GM19467 (cell line): ENCODE measurements around the gene FAM117A.
"Not testable (repeated sequence)": the region's sequence is repeated elsewhere in the genome, so short reads cannot be mapped to it uniquely, and the experiment has no call there.

Experiments
- ATAC-seq: cut with Tn5 transposase; IDR thresholded peaks from one replicate; pipeline ENCODE4 v1.9.1; 2021; ENCODE audit warnings: mild to moderate bottlenecking, moderate library complexity; ENCODE audit not compliant: unreplicated experiment

The FAM117A gene

DNA sequence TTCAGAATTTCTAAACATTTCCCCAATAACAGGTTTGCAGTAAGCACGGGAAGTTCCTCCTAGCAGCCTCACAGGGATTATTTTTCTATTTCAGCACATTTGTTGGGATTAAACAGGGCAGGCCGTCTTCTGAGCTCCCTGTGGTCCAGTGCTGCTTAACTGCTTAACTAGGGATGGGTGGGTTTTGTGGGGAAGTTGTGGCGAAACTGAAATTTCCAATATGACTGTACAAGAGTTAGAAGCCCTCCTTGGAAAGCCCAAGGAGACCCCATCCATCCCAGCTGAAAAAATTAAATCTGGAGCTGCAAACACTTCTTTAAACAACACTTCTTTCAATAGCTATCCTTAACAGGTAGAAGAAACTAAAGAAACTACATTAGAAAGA, 22.2 kb downstream of the FAM117A start:
- no peak for ATAC-seq

DNA sequence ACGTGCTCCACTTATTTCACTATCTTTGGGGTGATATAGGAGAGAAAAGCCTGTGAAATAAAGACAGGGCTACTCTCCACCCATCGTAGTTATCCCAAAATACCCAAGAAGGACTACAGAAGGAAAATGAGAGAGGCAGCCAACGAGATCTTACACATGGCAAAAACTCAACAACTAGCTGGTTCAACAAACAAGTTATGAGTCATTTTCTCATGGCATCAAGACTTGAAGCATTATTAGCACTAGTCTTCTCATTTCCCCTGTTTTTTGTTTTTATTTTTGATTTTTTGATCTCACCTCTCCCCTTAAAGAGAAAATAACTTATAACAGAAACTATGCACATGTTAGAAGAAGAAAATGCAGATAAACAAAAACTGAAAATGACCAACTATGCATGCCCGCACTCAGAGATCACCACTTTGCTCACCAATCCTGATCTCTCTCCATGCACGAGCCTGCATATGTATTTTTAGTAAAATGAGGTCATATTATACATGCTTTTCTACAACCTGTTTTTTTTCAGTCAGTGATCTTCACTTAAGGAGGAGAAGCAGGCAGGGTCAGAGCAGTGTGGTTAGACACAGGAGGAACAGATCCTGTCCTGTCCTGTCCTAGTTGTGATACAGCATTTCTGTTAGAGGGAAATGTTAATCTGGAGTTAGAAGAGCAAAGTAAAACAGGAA, 22.8 kb downstream of the FAM117A start:
- no peak for ATAC-seq

DNA sequence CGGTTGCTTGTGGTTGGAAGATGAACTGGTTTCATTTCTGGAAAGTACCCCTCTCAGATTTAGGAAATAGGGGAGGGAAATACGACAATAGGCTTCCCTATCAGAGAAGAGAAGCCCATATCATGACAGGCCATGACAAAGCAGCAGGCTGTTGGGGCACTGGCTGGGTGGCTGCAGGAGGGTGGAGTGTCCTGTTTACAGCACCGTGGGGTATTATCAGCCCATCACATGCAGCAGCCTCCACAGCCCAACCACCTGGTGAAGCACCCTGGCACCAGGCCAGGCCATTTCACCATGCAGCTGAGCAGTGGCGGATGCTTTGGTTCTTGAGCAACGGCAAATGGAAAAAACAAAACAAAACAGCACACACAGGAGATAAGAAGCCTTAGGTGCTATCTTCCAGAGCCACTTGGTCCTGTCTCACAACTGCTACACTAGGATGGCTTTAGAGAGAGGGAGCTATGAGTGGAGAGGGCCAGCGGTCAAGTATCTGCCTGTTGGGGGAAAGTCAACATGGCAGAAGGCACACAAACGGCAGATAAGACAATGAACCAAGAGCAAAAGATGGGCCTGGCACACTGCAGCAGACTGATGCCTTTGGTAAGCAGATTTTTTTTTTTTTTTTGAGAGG, 24.2 kb downstream of the FAM117A start:
- no peak for ATAC-seq

DNA sequence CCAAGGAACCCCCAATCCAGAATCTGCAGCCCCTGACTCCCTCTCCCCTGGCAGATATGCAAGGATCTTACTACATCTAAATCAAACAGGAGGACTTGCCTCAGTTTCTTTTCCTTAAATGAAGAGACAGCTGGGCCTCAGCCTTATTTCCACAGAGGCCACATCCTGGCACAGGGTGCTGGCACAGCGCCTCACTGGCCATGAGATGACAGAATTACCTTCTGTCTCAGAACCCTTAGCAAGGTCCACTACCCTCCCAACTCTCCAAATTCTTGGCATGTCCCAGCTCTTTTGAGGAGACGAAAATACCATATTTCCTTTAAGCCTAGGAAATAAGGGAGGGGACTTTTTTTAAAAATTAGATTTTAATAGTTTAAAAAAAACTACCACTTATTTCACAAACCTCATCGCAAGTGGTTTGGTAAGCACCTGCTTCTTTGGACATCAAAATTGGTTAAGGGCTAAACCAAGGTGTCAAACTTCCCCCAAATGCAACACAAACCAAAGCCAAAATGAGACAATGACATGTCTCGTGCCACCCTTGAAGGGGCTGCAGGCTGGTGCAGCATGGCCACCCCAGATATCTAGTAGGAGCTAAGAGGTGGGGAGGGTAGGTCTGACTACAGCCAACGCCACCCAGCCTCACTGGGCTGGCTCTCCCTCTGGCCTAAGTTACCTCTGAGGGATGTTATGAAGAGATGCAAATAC, 25.3 kb downstream of the FAM117A start:
- ATAC-seq, result no peak

DNA sequence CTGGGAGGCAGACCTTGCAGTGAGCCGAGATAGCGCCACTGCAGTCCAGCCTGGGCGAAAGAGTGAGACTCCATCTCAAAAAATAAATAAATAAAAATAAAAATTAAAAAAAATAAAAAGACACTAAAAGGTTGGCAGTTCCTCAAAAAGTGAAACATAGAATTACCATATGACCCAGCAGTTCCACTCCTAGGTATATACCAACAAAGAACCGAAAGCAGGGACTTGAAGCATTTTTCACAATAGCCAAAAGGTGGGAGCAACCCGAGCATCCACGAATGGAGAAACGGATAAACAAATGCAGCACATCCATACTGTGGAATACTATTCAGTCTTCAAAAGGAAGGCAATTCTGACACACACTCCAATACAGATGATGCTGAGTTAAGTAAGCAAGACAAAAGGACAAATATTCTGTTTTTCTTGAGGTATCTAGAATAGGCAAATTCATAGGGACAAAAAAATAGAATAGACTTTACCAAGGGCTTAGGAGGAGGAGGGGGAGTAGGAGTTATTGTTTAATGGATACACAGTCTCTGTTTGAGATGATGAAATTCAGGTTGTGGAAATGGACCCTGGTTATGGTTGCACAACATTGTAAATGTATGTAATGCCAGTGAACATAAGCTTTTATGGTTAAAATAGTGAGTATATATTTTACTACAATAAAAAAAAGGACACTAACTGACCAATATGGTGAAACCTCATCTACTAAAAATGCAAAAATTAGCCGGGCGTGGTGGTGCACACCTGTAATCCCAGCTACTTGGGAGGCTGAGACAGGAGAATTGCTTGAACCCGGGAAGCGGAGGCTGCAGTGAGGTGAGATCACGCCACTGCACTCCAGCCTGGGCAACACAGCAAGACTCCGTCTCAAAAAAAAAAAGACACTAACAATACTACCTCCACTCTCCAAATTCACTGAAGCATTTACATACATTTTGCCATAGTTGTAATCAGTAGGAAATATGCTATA, 29.1 kb downstream of the FAM117A start:
- no peak for ATAC-seq

DNA sequence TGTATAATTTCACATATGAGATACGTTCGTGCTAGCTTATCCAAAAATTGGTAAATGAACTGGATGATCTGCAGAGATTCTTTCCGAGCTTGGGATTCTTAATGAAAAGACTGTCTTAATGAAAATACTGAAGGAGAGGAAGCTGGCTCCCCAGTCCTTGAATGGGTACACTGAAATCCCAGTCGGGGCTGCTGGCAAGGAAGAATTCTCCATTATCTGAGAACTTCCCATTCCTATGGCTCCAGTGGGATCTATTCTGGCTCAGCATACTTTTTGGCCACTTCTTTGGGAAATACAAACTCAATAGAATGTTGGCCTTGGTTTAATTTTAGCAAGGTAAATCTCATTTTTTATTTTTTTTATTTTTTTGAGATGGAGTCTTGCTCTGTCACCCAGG, 32.5 kb downstream of the FAM117A start:
- ATAC-seq, result no peak

DNA sequence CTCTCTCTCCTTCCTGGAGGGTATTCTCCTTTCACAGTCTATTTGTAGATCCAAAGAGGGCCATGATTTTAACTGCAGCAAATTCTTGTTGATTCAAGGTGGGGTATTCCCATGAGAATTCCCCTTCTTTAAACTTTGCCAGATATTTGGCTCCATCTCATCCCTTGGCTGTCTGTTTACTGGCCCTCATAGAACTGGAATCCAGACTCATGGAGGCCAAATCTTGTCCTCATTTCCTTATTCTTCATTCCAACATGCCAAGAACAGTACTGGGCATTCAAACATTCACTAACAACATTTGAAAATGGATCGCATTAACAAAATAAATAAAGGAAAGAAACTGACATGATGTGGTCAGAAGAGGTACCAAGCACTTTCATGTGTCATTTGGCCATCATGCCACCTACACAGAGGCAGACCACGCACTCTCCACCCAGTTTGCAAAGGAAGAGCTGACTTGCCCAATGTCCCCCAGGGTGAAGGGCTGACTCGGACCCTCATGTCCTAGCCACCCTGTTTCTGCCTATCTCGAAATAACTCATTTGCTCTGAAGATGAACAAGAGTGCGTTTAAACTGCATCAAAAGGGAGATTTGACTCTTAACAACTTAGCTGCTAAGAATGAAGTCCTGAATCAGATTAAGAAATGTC, 33.0 kb downstream of the FAM117A start:
- no peak for ATAC-seq

DNA sequence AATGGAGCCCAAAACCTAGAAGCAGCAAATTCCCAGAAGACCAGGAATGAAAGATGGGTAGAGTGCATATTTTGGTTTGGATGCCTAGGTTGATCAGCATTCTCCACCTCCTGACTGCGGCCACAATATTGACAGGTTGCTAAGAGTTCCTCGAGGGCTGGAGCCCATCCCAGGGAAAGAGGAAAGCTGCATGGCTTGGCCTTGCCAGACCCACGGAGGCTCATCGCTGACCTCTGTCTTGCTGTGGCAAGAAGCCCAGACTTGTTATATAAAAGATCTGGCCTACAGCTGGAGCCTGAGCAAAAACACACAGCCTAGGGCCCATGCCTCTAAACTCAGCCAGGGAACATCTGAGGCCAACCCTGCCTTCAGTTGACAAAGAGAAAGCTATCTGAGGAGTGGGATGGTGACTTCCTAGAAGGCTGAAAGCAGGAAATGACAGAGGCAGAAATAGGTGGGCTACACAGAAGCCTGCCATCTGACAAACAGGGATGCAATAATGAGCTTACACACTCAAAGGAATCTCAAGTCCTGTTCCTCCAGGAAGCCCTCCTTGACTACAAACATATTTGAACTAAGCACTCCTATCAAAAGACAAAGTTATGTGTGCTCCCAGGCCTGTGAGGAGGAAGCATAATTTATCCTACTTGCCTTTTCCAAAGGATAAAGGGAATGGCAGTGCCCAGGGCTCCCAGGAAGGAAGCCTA, 33.7 kb downstream of the FAM117A start:
- no peak for ATAC-seq

DNA sequence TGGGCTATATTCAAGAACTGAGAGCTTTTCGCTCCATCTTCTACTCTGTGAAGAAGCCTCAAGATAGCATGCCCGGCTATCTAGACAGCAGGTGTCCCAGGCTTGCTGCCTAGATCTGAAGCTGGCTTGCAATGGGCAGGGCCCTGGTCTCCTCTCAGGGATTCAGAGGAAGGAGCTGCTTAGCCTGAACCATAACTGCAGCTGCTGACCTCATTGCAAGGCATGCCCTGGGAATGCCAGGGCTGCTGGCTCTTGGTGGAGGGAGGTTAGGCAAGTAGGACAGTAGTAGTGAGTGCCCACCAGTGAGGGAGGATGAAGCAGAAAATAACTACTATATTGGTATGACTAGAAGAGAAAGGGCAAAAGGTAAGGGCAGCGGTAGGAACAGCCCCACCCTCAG, 34.9 kb downstream of the FAM117A start:
- no peak for ATAC-seq

DNA sequence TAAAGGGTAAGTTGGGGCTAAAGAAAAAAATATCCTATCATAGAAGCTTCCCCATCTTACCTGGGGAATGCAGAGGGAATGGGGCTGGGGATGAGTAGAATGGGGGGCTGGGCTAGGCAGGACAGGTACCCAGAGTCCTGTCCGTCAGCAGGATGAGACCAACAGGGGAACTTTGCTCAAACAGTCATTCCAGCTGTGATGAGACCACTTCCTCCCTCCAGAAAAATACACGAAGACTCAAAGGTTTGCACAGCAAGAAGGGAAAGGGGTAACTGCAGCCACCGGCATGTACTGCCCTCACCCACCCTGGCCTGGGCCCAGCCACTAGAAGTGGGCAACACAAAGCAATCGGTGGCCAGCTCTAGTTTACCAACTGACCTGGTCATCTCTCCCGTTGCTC, 35.5 kb downstream of the FAM117A start:
- no peak for ATAC-seq

DNA sequence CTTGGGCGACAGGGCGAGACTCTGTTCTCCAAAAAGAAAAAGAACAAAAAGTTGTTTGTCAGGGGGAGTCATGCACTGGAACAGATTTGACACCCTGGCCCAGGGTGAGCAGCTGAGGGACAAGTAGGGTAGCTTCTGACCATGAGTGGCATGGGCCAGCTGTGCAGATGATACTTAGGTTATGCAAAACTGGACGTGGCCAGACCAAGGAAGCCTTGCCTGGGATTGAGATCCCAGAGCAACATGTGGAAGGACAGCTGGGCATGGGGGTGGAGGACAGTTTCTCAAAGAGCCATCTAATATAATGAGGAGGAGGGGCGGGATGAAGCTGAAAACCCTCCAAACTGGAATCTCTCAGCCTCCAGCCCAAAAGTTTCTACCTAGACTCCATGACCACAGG, 36.6 kb downstream of the FAM117A start:
- ATAC-seq, result no peak

DNA sequence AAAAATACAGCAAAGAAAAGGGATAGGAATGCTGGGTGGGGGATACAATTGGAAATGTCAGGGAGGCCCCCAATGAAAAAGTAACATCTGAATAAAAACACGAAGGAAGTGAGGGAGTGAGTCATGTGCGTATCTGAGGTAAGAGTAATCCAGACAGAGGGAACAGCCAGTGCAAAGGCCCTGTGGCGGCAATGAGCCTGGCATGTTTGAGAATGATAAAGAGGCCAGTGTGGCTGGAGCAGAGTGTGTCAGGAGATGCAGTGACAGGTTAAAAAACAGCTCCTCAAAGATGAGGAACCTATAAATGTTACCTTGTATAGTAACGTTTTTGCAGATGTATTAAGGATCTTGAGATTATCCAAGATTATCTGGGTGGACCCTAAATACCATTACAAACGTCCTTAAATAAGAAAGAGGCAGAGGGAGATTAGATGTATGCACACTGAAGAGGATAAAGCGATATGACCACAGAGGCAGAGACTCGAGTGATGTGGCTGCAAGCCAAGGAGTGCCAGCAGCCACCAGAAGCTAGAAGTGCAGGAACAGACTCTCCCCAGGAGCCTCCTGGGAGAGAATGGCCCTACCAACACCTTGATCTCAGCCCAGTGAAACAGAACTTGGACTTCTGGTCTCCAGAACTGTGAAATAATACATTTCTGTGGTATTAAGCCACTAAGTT, 38.3 kb downstream of the FAM117A start:
- ATAC-seq, result no peak

DNA sequence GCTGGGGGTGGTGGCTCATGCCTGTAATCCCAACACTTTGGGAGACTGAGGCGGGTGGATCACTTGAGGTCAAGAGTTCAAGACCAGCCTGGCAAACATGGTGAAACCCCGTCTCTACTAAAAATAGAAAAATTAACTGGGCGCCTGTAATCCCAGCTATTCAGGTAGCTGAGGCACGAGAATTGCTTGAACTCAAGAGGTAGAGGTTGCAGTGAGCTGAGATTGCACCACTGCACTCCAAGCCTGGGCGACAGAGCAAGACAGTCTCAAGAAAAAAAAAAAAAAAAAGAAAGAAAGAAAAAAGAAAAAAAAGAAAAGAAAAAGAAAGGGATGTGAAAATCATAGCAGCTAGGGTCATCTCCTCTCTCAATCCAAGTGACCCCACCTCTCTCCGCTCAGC, 39.4 kb downstream of the FAM117A start:
- not testable (repeated sequence) for ATAC-seq

DNA sequence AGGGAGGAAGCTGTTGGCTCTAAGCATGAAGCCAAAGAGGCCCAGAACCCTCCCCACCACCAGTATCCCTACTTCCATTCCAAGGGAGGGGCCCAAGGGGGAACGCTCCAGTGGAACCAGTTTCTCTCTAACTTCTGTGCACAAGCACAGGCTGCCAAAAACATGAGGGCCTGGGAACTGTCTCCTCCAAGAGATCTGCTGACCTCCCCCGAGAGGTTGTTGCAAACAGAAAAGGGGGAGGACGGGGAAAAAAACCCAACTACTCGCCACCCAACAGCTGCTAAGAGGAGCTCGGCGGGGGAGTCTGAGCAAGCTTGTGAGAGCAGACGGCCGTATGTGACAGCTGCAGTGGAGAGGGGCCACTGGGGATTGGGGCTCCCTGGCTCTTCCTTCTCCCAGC, 40.5 kb downstream of the FAM117A start:
- ATAC-seq, result no peak

DNA sequence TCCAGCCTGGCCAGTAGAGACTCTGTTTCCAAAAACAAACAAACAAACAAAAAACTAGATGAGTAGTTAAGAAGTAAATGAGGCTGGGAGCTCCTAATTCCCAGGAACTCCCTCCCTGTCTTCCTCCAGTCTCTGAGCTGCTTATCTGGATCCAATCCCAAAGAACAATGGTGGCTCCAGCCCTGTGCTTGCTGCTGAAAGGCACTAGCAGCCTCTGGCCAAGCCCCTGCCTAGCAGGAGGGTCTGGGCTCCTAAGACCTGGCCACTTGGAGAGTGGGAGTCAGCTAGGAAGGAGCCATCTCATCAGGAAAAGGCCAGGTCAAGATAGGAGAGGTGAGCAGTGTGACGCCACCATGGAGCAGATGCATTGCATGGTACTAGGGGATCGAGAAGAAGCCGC, 41.9 kb downstream of the FAM117A start:
- ATAC-seq, result no peak

DNA sequence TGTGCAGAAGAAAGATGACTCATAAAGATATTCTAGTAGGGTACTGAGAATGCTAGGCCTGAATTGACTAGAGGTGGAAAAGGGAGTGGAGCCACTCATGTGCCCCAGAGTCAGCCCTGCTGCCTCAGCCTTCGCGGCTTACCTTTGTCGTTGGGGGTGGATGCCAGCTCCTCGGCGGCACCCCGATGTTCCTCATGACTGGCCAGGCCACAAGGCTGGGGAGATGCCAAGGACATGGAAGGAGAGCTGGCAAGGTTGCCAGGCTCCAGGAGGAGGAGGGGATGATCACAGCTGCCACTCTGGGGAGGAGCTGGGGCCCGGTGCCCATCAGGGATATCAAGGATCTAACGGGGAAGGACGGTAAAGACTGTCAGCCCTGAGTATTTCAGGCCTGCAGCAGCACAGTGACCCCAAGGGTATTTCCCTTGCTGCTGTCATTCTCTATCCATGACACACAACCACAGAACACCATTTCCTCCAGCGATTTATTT, 46.5 kb downstream of the FAM117A start:
- no peak for ATAC-seq

DNA sequence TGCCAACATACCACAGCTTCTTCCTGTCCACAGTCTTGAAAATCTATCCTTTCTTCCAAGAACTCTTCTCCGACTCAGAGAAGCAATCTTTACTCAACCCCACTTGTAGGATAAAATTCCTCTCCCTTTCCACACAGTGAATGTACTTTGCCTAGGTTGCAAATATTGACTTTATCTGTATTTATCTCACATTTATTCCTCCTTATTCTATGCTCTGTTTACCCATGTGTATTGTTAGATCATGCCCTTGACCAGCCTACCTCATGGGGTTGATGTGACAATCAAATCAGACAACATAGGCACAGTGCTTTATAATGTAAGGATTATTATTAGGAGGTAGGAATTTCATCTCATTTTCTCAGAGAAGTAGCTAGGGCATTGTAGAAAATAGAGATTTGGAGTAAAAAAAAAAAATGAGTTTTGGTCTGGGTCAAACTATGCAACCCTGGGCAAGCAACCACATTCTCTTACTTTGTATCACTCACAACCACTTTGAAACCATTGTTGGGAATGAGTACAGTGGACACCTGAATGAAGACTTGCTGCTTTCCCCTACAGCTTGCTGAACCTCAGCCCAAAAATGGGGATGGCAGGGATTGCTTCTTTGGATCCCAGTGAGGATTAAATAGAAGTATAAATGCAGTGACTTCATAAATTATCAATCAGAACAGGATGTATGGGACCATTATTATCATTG, 47.1 kb downstream of the FAM117A start:
- ATAC-seq, result no peak

DNA sequence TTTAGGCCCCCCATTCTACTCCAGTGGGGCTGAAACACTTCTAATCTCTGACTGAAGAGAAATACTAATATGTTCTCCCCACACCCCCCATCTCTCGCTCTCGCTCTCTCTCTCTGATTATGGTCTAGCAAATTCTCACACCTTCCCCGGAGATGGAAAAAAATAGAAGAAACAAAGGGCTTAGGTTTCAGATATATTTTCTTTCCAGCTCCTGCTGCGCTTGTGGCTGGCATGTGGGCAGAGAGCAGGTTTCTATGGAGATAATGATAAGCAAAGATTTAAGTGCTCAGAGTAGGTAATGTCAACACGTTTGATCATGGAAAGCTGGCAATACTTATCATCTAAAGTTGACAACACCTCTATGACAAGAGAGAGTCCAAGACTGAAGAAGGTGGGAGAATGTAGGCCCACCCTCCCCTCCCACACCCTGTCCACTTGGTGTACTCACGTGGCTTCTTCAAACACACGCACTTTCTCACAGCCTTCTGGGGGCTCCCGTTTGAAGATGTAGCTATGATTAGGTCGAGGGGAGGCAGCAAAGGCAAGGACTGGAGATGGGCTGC, 48.1 kb downstream of the FAM117A start:
- no peak for ATAC-seq
